CD4-positive, alpha-beta T cell treated with Interleukin-6 for 4 hours (primary cell): ENCODE data around the gene KRTAP25-1.

Source experiments
- DNase-seq: peaks from one replicate; pipeline ENCODE4 v3.0.0-alpha.2; 2020; ENCODE audit warnings: mixed read lengths

KRTAP25-1 gene, protein sequence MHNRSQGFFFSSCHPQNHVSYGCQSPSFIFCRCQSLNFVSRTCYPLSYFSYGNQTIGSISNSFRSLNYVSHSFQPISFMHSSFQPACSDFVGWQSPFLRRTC

GRCh38 chr21:30289215-30289614 lies at the start of gene KRTAP25-1:
Gene KRTAP25-1 (minus strand): TSS chr21:30289514. CDS start chr21:30289490, 24 bp downstream.
- no peak for DNase-seq

- no peak for DNase-seq
Measured at GRCh38 chr21:30338717-30339116, 49.4 kb upstream of the KRTAP25-1 start.

- DNase-seq = no peak
Measured at GRCh38 chr21:30337772-30338171, 48.5 kb upstream of the KRTAP25-1 start.

GRCh38 chr21:30337276-30337744 lies 48.0 kb upstream of the KRTAP25-1 start, which contains the start of gene KRTAP27-1:
Gene KRTAP27-1 (minus strand): TSS chr21:30337694. CDS start chr21:30337668, 26 bp downstream.
- DNase-seq = no peak

- DNase-seq = no peak
Measured at GRCh38 chr21:30336596-30336995, 47.3 kb upstream of the KRTAP25-1 start.

DNA sequence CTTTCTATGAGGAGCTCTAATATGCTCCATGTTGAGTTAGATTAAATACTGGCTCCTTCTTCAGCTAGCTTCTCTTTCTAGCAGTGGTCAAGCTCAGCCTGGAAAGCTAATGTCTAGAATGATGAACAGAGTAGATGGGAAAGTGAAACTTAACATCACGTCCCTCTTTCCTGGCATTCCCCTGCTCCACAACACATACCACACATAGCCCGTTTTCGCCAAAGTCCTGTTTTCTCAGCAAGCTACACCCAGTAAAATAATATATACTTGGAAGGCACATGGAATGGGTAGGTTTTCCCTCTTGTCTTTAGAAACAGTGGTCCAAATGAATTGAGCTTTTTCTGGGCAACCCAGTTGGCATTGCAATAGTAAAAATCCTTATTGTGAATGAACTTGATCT lies 44.4 kb upstream of the KRTAP25-1 start:
- DNase-seq = no peak

GRCh38 chr21:30332681-30333080 lies 43.4 kb upstream of the KRTAP25-1 start:
- no peak for DNase-seq

DNA sequence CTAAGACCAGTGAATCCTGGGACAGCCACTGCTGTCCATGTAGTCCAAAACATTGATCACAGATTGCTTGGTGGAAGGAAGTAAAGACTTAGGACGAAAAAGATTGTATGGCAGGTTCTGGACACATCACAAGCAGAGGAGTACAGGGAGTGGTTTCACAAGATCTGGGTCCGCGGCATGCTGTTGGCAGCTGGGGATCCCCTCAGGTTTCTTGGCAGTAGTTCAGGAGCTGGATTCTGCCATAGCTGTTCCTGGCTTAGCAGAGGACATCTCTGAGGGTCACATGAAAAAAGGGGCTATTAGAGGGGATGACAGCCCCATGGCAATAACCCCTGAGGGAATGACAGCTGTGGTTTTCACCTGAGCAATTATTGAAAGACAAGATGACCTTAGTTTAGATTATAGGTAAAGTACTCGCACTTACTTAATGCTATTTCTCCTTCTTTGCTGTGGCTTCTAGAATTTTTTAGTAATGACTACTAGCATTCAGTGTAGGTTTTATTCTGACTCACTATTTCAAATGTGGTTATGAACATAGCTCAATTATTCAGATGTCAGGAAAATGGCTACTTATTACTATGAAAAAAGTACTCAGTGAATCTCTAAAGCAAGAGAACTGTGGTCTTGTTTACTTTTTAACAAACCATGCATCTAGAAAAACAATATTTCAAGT lies 40.0 kb upstream of the KRTAP25-1 start:
- DNase-seq = no peak

DNA sequence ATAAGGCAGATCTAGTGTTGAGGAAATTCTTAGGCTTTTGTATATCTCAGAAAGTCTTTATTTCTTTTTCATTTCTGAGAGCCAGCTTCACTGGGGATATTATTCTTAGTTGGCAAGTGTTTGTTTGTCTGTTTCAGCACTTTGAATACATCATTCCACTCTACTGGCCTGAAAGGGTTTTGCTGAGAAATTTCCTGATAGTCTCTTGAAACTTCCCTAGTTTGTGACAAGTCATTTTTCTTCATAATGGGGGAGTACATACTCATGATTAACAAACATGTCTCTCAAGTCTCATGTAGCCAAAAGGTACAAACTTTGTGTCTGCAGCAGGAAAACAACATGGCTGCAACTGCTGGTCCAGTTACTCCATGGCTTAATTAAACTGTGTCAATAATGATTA lies 37.1 kb upstream of the KRTAP25-1 start:
- no peak for DNase-seq

- DNase-seq = no peak
Measured at GRCh38 chr21:30320215-30320614, 30.9 kb upstream of the KRTAP25-1 start, which contains the start of gene KRTAP26-1. Gene KRTAP26-1 (minus strand): TSS chr21:30320315. CDS start chr21:30320035, 280 bp downstream.

GRCh38 chr21:30315701-30316100 lies 26.4 kb upstream of the KRTAP25-1 start:
- DNase-seq = no peak

DNA sequence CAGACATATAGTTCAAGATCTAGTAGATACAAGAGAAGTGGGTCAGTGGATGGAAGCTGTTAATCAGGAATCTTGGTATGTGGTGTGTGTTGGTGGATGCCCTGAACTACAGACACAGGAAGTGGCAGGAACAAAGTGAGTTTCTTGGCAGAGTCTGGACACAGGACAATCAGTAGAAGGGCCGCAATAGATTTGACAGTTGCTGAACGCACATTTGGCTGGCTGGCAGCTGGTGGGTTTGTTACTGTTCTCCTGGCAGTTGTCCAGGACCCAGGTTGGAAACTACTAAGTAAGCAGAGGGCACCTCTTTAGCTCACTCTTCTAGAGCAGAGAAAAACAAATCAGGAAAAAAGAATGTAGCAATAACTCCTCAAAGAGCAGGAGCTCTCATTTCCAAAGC lies 17.6 kb upstream of the KRTAP25-1 start:
- no peak for DNase-seq

DNA sequence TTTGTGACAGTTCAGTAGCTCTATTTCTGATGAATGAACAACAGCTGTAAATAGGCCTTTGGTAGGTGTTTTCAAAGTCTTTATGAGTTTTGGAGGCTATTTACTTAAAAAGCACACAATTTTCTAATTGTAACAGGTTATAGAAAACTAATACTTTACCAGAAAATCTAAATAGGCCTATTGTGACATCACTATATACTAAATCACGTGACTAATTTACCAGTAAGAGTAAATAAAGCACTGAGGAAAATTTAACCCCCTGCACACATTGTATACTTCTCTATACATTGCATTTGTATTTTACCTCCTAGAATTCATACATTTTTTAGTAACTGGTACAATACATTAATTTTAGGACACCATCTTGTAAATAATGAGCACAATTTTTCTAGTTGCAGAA lies 15.8 kb upstream of the KRTAP25-1 start:
- DNase-seq = no peak

- no peak for DNase-seq
Measured at GRCh38 chr21:30282850-30283249, 6.5 kb downstream of the KRTAP25-1 start, which contains the start of gene KRTAP24-1. Gene KRTAP24-1 (minus strand): TSS chr21:30282950. CDS start chr21:30282932, 18 bp downstream.

- no peak for DNase-seq
Measured at GRCh38 chr21:30271611-30272010, 17.7 kb downstream of the KRTAP25-1 start.

GRCh38 chr21:30271156-30271555 lies 18.2 kb downstream of the KRTAP25-1 start:
- DNase-seq = no peak

GRCh38 chr21:30269803-30270530 lies 19.3 kb downstream of the KRTAP25-1 start:
- no peak for DNase-seq

DNA sequence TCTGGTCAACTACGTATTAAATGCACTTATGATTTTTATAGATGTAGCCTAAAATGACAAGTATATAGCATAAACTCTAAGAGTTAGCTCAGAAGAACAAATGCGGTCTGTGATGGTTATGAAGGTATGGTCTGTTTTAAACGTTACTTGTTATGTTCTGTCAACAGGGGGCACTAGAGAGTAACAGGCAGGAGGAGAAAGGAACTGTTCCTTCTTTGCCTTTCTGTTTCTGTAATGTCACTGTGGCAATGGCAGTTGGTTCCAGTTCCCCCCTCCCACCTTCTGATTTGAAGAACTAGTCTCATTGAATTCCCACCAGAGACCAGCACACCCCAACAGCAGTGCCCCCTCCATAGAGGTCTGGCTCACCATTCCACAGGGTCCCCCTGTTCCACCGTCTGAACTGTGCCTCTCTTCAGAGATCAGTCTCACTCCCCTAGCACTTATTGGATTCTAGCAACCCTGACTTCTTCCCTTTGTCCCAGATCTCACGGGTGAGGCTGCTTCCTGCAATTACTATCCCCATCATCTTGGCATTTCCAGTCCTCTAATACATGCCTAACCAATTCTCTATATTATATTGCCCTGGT lies 20.6 kb downstream of the KRTAP25-1 start:
- DNase-seq = no peak

GRCh38 chr21:30257773-30258172 lies 31.5 kb downstream of the KRTAP25-1 start:
- DNase-seq = no peak

GRCh38 chr21:30256100-30256499 lies 33.2 kb downstream of the KRTAP25-1 start:
- no peak for DNase-seq

- no peak for DNase-seq
Measured at GRCh38 chr21:30255679-30256078, 33.6 kb downstream of the KRTAP25-1 start.

- no peak for DNase-seq
Measured at GRCh38 chr21:30251781-30252180, 37.5 kb downstream of the KRTAP25-1 start.

GRCh38 chr21:30249936-30250335 lies 39.4 kb downstream of the KRTAP25-1 start:
- DNase-seq = no peak
